GM12878 (cell line): ENCODE data around the gene MMP13. TPM values are rescaled to one million over a fixed set of nuclear protein-coding genes. Genes with fewer than 3 reads are reported as not detected.
A peak's percentile ranks its signal among the peaks of the same experiment; 100 is the strongest.

Experiments used
- ATAC-seq: fragments of 200-7000 bp; cut with Tn5 transposase; 3 replicates; pipeline ENCODE4 v1.9.1; 2020; ENCODE audit warnings: mild to moderate bottlenecking, moderate library complexity
- BruUV-seq: library from RNA; stranded (reverse); fragments of 400-500 nt; replicated peaks from 2 replicates; lab custom pipeline; 2021; lab: Mats Ljungman, UMichigan
- CTCF ChIA-PET: fragments of 300-600 bp; sonication (Branson Sonifier 250); formaldehyde crosslinking; extraction: SDS; loops from one replicate; lab custom pipeline; 2021; ENCODE audit warnings: inconsistent platforms; lab: Yijun Ruan, JAX
- POLR2A ChIA-PET: fragments of 350-600 bp; formaldehyde crosslinking; extraction: SDS; loops from one replicate; lab custom pipeline; 2021; ENCODE audit warnings: inconsistent platforms; lab: Charles Lee
- RAD21 ChIA-PET: fragments of 300-600 bp; sonication (Branson Sonifier 250); formaldehyde crosslinking; loops from one replicate; lab custom pipeline; 2023; ENCODE audit warnings: antibody characterized with exemption; ENCODE audit not compliant: unreplicated experiment; lab: Charles Lee
- SMC1A ChIA-PET: fragments of 300-600 bp; sonication (Branson Sonifier 250); formaldehyde crosslinking; loops from one replicate; lab custom pipeline; 2023; ENCODE audit not compliant: unreplicated experiment, uncharacterized antibody; lab: Charles Lee
- DNase-seq: peaks from one replicate; pipeline ENCODE4 v3.0.0-alpha.2; 2011; ENCODE audit warnings: low read depth, low spot score
- FAIRE-seq: peaks from 3 replicates; lab custom pipeline; 2011; peaks lifted over from hg19 to GRCh38; lab: Jason Lieb, UNC
- H2AFZ ChIP-seq: 2 replicates; pipeline ENCODE4 v1.6.0; 2011; ENCODE audit warnings: low read depth, low read length, control low read depth; ENCODE audit not compliant: control insufficient read depth
- H3K27ac ChIP-seq: 2 replicates; pipeline ENCODE4 v1.5.1; 2011; ENCODE audit warnings: control low read depth; ENCODE audit not compliant: control insufficient read depth, insufficient read depth
- H3K27me3 ChIP-seq, 2 experiments: replicated peaks in 1 of 2; 2 replicates each; pipeline versions ENCODE4 v1.6.0 to v1.6.1; 2011; ENCODE audit warnings: low read length in 1 of 2; ENCODE audit not compliant: control insufficient read depth in 2 of 2, insufficient read depth in 2 of 2
- H3K36me3 ChIP-seq, 2 experiments: 2 replicates each; pipeline ENCODE4 v1.5.1; 2011; ENCODE audit warnings: low read length in 1 of 2; ENCODE audit not compliant: control insufficient read depth in 2 of 2, insufficient read depth in 2 of 2
- H3K4me1 ChIP-seq: 2 replicates; pipeline ENCODE4 v1.6.1; 2011; ENCODE audit warnings: mild to moderate bottlenecking, low read length, moderate library complexity, mixed read lengths; ENCODE audit not compliant: control insufficient read depth, insufficient read depth
- H3K4me2 ChIP-seq: 2 replicates; pipeline ENCODE4 v1.6.0; 2011; ENCODE audit warnings: control low read depth; ENCODE audit not compliant: control insufficient read depth, insufficient read depth
- H3K4me3 ChIP-seq: fragments of 200-600 bp; sonication (generic); 2 replicates; pipeline ENCODE4 v1.5.1; 2016
- H3K79me2 ChIP-seq: 2 replicates; pipeline ENCODE4 v1.6.0; 2011; ENCODE audit warnings: low read length; ENCODE audit not compliant: control insufficient read depth, insufficient read depth
- H3K9ac ChIP-seq: 2 replicates; pipeline ENCODE4 v1.8.0; 2011; ENCODE audit warnings: low read length, control low read depth, mixed read lengths; ENCODE audit not compliant: control insufficient read depth, insufficient read depth
- H3K9me3 ChIP-seq: replicated peaks from 3 replicates; pipeline ENCODE4 v1.5.1; 2011; ENCODE audit warnings: mild to moderate bottlenecking, low read length; ENCODE audit not compliant: control insufficient read depth, insufficient read depth
- H4K20me1 ChIP-seq: 2 replicates; pipeline ENCODE4 v1.6.0; 2011; ENCODE audit not compliant: control insufficient read depth, insufficient read depth
- EP300 ChIP-seq, 2 experiments: fragments of 150-350 bp in 1 of 2; IDR thresholded peaks; 2 replicates each; pipeline ENCODE4 v1.6.1; 2011 to 2012; ENCODE audit warnings: low read depth in 2 of 2, low read length in 2 of 2, borderline replicate concordance in 1 of 2, improper control_type of control experiment in 1 of 2, inconsistent platforms in 1 of 2; ENCODE audit not compliant: control insufficient read depth in 1 of 2
- MEF2B ChIP-seq: fragments of 450-650 bp; IDR thresholded peaks from 2 replicates; pipeline ENCODE4 v1.6.1; 2018; ENCODE audit warnings: mild to moderate bottlenecking, moderate library complexity; ENCODE audit not compliant: partially characterized antibody, poor library complexity, severe bottlenecking
- ZNF217 ChIP-seq: fragments of 450-650 bp; IDR thresholded peaks from 2 replicates; pipeline ENCODE4 v1.6.1; 2017; ENCODE audit warnings: antibody characterized with exemption, mild to moderate bottlenecking
- WGBS: methylation state at CpG from one replicate; pipeline ENCODE4 v1.1.6; 2016; ENCODE audit warnings: low lambda C conversion rate; ENCODE audit not compliant: insufficient replicate concordance, insufficient coverage; ENCODE audit errors: missing lambda C conversion rate; 5-methylcytosine and 5-hydroxymethylcytosine counted together
- in situ Hi-C: fragments of 300-500 bp; cut with MboI; formaldehyde crosslinking; loops from 9 replicates; pipeline ENCODE4 v1.14.3; 2018; ENCODE audit warnings: mixed read lengths
- intact Hi-C: fragments of 100-400 bp; cut with micrococcal nuclease; formaldehyde crosslinking; loops from one replicate; pipeline ENCODE4 v1.14.2; 2022; ENCODE audit not compliant: unreplicated experiment
- polyA plus RNA-seq, 11 experiments: library from polyadenylated mRNA; depleted of rRNA in 4 of 11; unstranded in 6 of 11; stranded (reverse) in 5 of 11; fragments of >200 nt; fragmentation: Nextera tagmentation in 4 of 11; fragmentation: Illumina TruSeq in 1 of 11; extraction: Ambion mirVana in 4 of 11; extraction: Trizol in 1 of 11; gene quantifications; 1 replicate in 1 of 11; 2 replicates in 10 of 11; pipeline versions ENCODE4 v1.2.1 to v1.2.3, GENCODE V29; 2011 to 2016; ENCODE audit warnings: inconsistent platforms in 2 of 11, missing spikeins in 2 of 11, low read depth in 1 of 11
- total RNA-seq, 4 experiments: library from RNA; depleted of rRNA in 3 of 4; stranded (reverse); fragments of >200 nt in 3 of 4; fragmentation: Illumina TruSeq in 1 of 4; extraction: Trizol in 1 of 4; gene quantifications; 2 replicates each; pipeline versions ENCODE4 v1.2.1 to v1.2.3, GENCODE V29; 2013 to 2021
- TF ChIP-seq, protein P1 (sequence below): fragments of 450-650 bp; IDR thresholded peaks from 2 replicates; pipeline ENCODE4 v1.6.1; 2017; ENCODE audit warnings: mild to moderate bottlenecking, low read depth, inconsistent platforms; ENCODE audit not compliant: poor library complexity, severe bottlenecking
- TF ChIP-seq, protein P2 (sequence below): fragments of 450-650 bp; IDR thresholded peaks from 2 replicates; pipeline ENCODE4 v1.6.1; 2016; ENCODE audit warnings: mild to moderate bottlenecking

The MMP13 gene
- total and polyA plus RNA-seq, 10 of the 15 experiments (the other 5 are each of a cell fraction or from before 2014, with no cell fraction given), result 0.05 TPM; not detected in 9

- TF ChIP-seq, protein P1, sequence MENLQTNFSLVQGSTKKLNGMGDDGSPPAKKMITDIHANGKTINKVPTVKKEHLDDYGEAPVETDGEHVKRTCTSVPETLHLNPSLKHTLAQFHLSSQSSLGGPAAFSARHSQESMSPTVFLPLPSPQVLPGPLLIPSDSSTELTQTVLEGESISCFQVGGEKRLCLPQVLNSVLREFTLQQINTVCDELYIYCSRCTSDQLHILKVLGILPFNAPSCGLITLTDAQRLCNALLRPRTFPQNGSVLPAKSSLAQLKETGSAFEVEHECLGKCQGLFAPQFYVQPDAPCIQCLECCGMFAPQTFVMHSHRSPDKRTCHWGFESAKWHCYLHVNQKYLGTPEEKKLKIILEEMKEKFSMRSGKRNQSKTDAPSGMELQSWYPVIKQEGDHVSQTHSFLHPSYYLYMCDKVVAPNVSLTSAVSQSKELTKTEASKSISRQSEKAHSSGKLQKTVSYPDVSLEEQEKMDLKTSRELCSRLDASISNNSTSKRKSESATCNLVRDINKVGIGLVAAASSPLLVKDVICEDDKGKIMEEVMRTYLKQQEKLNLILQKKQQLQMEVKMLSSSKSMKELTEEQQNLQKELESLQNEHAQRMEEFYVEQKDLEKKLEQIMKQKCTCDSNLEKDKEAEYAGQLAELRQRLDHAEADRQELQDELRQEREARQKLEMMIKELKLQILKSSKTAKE, result peak; percentile 22
- TF ChIP-seq MEF2B (peak; percentile 17), ZNF217 (peak; percentile 86; the same call in 1 of the 2 replicates)
- TF ChIP-seq, all 136 proteins: peak for 24
Observed at GRCh38 chr11:102933627-102934026, 21.9 kb downstream of the MMP13 start (continued).

DNA sequence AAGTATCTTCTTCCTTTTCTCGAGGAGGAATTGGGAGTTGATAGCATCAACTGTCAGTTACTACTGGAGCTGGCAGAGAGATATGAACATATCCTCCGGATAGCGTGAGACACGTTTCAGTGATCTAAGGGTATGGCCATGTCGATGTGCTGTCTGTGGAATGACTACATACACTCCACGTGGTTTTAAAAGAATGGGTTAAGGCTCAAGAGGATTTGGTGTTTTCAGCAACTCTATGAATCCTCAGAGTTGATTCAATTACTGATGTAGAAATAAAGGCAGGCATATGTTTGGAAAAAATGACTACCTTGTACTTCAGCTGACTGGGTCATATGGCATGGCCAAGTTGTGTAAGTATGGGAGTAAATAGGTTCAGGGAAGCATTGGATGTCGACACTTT lies 22.9 kb downstream of the MMP13 start:
- Histone ChIP-seq H2AFZ (no peak overlapping the region), H4K20me1 (no peaks in the 10 kb centered on the region), H3K27ac (no peak overlapping the region), H3K4me3 (no peak overlapping the region), H3K36me3 (no peaks in the 10 kb centered on the region), H3K4me2 (no peak overlapping the region), H3K4me1 (no peaks in the 10 kb centered on the region), H3K9me3 (no peaks in the 10 kb centered on the region; the same call in 2 of the 3 replicates), H3K79me2 (no peaks in the 10 kb centered on the region), H3K9ac (no peak overlapping the region), H3K27me3 (0 out of 4 replicates have a peak, but pooled peaks cover 0 to 3% of the 10 kb centered on the region in 2 experiments)
- intact Hi-C loops (no loop called here), in situ Hi-C loops (no loop called here)
- SMC1A ChIA-PET, result interaction anchor here (1.6 to 11.7 kb wide), 5 partner anchors 9 to 24 kb away, joined by 4 to 177 read pairs (median 37); no protein-coding TSS in a partner anchor
- POLR2A ChIA-PET, result interaction anchor here (7.0 kb wide), 1 partner anchor 12 kb away, joined by 71 read pairs; no protein-coding TSS in a partner anchor
- CTCF ChIA-PET, result interaction anchor here (1.3 to 11.6 kb wide), 4 partner anchors 8 to 103 kb away, joined by 5 to 160 read pairs (median 44); no protein-coding TSS in a partner anchor
- no peak for ATAC-seq
- RAD21 ChIA-PET, result interaction anchor here (3.7 to 11.6 kb wide), 3 partner anchors 8 to 18 kb away, joined by 24 to 140 read pairs (median 53); no protein-coding TSS in a partner anchor
- no peak for DNase-seq
- 51% methylated on average over 7 of the region's 7 CpGs for WGBS
- no TSS peak for BruUV-seq
- TF ChIP-seq, protein P2, sequence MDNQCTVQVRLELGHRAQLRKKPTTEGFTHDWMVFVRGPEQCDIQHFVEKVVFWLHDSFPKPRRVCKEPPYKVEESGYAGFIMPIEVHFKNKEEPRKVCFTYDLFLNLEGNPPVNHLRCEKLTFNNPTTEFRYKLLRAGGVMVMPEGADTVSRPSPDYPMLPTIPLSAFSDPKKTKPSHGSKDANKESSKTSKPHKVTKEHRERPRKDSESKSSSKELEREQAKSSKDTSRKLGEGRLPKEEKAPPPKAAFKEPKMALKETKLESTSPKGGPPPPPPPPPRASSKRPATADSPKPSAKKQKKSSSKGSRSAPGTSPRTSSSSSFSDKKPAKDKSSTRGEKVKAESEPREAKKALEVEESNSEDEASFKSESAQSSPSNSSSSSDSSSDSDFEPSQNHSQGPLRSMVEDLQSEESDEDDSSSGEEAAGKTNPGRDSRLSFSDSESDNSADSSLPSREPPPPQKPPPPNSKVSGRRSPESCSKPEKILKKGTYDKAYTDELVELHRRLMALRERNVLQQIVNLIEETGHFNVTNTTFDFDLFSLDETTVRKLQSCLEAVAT, result peak; percentile 54; the same call in 1 of the 2 replicates
- no peak for TF ChIP-seq EP300 (IDR thresholded peaks at IDR 0.05; ENCODE audit: borderline replicate concordance in 1 of 2, control insufficient read depth in 1 of 2, low read depth in 2 of 2, low read length in 2 of 2)
- FAIRE-seq, result no peak
